GM19468 (cell line): ENCODE results near the gene R3HDM4.
"Not testable (repeated sequence)": the region's sequence is repeated elsewhere in the genome, so short reads cannot be mapped to it uniquely, and the experiment has no call there.

Source experiments
- ATAC-seq: cut with Tn5 transposase; IDR thresholded peaks from one replicate; pipeline ENCODE4 v1.9.1; 2021; ENCODE audit warnings: mild to moderate bottlenecking, moderate library complexity, moderate number of reproducible peaks; ENCODE audit not compliant: unreplicated experiment; ENCODE audit errors: extremely low read depth

Gene R3HDM4

DNA sequence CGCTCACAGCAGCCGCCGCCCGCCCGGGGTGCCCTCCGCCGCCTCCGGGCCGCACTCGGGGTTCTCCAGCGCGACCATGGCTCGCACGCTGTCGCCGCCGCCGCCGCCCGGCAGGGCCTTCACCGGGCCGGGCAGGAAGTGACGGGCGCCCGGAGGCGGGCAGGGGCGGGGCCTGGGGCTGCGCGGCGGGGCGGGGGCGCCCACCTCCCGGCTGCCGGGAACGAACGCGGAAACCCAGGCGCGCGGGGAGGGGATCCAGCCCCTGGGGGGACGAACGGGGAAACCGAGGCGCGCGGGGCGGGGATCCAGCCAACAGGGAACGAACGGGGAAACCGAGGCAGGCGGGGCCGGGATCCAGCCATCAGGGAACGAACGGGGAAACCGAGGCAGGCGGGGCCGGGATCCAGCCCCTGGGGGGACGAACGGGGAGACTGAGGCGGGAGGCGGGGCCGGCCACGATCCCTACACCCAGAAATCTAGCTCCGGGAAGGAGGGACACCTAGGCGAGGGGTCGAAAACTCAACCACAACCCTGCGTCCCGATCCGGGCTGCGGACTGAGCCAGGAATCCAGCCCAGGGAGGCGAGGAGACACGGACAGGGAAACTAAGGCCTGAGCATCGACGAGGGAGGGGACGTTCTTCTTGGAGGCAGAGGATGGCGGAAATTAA is at the start of gene R3HDM4:
TSS of gene R3HDM4 (minus strand) at position 140 of the 669 bp plus-strand sequence. CDS start at position 78, 62 bp downstream.
- ATAC-seq, result no peak

GRCh38 chr19:961866-962620 is 49.0 kb upstream of the R3HDM4 start:
- no peak for ATAC-seq

DNA sequence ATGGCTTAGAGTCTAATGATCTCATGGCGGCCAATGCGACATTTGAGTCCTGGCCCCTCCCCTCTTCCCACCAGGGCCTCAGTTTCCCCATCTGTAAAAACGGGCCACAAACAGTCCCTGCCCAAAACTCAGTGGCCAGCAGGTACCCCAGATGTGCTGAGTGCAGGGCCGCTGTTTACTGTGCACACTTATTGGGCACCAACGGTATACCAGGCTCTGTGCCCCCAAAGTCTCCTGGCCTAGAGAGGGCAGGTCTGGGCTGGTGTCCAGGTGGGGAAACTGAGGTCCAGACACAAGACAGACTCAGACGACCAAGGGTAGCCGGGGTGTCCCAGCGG is 47.6 kb upstream of the R3HDM4 start:
- no peak for ATAC-seq

- ATAC-seq, result no peak
Observed at GRCh38 chr19:960020-960419, 47.0 kb upstream of the R3HDM4 start.

- no peak for ATAC-seq
Observed at GRCh38 chr19:958967-959855, 46.2 kb upstream of the R3HDM4 start.

DNA sequence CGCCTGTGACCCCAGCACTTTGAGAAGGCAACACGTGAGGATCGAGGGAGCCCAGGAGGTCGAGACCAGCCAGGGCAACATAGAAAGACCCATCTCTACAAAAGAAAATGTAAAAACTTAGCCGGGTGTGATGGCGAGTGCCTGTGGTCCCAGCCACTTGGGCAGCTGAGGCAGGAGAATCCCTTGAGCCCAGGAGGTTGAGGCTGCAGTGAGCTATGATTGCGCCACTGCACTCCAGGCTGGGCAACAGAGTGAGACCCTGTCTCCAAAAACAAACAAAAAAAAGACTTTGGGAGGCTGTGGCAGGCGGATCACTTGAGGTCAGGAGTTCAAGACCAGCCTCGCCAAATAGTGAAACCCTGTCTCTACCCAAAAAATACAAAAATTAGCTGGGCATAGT is 44.6 kb upstream of the R3HDM4 start:
- ATAC-seq, result not testable (repeated sequence)

- no peak for ATAC-seq
Observed at GRCh38 chr19:956766-957440, 43.9 kb upstream of the R3HDM4 start.

DNA sequence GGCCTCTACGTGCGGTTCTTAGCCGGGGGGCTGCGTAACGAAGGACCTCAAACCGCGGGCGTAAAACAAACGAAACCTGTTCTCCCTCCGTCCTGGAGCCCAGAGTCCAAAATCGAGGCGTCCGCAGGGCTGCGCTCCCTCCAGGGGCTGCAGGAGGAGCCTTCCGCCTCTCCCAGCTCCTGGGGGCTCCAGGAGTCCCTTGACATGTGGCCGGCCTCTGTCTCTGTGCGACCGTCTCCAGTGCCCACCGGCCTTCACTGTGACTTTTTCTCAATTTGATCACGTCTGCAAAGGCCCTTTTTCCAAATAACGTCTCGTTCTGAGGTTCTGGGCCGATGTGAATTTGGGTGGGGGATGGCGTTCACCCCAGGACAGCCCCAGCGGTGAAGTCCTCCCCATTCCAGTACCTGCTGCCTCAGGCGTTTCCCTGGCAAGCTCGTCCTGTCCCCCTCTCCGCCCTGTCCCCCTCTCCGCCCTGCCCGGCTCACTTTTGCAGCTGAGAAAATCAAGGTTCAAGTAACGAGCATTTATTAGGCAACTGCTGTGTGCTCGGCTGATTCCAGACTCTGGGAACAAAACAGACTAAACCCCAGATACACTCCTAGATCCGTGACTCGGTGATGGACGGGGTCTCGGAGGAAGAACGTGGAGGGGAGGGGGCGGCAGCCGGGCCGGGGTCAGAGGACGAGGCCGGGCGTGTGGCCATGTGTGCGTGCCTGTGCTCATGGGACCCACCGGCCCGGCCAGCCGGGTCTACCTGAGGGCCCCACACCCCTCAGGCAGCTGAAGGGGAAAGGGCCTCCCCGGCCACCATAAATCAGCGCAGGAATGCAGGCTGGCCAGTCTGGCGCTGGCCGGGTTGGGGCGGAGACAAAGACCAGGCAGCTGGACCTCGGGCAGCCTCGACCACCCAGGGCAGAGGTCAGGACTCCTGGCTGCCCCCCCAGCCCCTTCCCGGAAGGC is 43.1 kb upstream of the R3HDM4 start:
- ATAC-seq, result no peak

DNA sequence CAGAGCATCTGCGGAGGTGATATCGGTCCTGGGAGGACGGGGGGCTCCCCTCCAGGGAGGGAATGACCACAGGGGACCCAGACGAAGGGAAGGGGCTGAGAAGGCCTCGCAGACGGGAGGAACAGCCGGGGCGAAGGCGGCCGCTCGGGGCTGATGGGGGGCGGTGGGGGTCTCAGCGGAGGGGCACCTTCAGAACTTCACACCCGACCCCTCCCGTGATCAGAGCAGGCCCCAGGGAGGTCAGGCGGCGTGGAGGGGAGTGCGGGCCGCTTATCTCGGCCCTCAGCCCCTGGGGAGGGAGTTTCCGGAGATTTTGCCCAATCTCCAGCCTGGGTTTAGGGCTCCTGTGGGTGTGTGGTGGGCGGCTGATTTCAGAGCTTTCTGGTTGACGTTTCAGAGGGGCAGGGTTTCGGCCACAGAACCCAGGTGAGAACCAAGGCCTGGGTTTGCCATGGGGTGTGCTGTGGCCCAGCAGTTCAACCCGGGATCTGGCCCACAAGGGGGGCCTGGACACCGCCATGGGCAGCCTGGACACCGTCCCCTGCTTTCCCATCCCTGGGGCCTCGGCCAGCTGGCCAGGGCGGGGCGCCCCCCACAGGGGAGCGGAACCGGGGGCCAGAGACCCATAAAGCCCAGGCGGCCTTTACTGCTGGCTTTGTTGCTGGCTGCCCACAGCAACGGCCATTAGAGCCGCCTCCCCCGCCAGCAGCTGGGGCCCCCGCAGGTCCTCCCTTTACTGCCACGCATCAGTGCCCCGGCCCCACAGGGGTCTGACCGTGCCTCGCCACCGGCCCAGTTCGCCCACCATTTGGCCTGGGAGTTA is 41.9 kb upstream of the R3HDM4 start:
- no peak for ATAC-seq

DNA sequence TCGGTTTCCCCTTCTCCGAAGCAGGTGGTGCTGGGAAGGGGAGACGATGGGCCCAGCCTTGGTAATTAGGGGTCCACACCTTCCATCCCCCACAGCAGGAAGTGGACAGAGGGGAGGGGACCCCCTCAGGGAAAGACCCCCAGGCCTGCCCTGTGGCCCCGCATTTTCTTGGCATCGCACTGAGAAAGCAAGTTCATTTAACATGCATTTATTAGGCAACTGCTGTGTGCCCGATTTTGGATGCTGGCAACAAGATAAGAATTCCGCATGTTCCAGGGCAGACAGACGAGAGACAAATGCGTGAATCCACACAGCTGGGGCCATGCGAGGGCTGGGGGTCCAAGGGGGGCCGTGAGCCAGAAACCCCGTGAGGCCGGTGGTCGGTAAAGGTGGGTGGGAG is 41.3 kb upstream of the R3HDM4 start:
- no peak for ATAC-seq

DNA sequence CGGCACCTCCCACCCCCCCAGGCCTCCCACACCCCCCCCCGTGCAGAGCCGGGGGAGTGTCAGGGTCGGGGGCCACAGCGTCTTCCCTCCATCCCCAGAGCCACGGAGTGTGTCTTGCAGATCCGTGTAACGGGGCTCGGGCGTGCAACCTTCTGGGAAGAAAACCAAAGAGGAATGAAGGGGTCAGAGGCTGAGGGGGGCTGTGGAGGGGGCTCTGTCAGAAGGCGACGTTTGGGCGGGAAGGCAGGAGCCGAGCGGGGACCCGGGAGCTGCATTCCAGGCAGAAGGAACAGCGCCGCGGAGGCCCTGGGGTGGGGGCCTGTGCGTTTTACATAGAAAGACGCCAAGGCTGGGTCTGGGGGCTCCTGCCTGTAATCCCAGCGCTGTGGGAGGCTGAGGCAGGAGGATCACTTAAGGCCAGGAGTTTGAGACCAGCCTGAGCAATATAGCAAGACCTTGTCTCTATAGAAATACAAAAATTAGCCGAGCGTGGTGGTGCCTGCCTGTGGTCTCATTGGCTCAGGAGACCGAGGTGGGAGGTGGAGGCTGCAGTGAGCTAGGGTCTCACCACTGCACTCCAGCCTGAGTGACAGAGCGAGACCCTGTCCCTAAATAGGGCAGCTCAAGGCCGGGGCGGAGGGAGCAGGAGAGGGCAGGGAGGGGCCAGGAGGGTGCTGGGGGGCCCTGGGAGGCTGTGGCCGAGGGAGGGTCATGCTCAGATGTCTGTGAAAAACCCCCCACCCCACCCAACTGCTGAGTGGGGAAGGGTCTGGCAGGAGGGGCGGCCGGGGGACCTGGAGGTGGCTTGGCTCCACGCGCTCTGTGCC is 40.6 kb upstream of the R3HDM4 start:
- ATAC-seq, result no peak

GRCh38 chr19:952680-953444 is 39.8 kb upstream of the R3HDM4 start:
- ATAC-seq, result no peak

DNA sequence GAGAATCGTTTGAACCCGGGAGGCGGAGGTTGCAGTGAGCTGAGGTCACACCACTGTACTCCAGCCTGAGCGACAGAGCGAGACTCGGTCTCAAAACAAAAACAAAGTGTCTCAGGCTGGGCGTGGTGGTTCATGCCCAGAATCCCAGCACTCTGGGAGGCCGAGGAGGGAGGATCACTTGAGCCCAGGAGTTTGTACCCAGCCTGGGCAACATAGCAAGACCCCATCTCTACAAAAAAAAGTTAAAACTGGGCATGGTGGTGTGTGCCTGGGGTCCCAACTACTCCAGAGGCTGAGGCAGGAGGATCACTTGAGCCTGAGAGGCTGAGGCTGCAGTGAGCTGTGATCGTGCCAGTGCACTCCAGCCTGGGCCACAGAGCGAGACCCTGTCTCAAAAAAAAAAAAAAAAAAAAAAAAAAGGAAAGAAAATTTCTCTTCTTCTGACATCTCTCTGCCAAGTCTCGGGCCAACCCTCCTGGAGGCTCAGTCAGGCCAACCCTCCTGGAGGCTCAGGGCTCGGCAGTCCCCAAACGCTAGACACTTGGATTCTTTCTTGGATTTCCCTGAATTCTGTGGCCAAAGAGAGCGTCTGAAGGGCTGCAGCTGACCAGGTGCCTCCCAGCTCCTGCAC is 39.1 kb upstream of the R3HDM4 start:
- ATAC-seq, result no peak

- no peak for ATAC-seq
Observed at GRCh38 chr19:950352-951066, 37.5 kb upstream of the R3HDM4 start.

DNA sequence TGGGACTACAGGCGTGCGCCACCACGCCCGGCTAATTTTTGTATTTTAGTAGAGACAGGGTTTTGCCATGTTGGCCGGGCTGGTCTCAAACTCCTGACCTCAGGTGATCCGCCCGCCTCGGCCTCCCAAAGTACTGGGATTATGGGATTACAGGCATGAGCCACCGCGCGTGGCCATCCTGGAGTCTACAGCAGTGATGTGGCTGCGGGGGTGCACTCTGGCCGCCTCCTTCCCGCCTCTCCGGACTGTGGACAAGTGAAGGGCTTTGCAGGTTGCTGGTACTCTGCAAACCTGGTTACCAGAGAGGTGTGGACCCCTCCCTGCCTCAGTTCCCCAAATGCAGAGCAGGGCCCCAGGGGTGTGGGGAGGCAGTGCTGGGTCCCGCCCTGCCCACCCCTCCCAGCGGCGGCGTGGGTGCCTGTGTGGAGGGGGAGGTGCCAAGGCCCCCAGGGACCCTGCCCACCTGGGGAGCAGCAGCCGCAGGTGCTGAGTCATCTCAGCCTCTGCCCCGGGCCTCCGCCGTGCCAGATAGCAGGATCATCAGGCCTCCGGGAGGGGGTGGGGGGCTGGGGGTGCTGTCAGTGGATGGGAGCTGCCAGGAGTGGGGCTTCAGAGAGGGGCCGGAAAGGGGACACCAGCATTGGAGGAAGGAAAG is 36.0 kb upstream of the R3HDM4 start:
- no peak for ATAC-seq
